ENCODE results near the gene APLP1.

Gene APLP1

DNA sequence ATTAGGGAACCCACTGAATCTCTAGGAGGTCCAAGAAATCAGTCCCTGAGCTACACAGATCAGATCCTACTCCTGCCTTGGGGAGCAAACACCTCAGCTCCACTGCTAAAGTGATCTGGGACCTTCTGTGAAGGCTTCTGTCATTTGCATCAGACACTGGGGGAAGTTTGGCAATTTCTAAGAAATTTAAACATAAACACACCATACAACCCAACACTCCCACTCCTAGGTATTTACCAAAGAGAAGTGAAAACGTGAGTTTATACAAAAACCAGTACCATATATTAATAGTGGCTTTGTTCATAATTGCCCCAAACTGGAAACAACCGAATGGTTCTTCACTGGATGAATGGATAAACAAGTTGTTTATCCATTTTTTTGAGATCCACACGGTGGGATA lies 47.1 kb downstream of the APLP1 start:
- H3K27ac ChIP-seq = no peak overlapping the region
- TF ChIP-seq, protein P1, sequence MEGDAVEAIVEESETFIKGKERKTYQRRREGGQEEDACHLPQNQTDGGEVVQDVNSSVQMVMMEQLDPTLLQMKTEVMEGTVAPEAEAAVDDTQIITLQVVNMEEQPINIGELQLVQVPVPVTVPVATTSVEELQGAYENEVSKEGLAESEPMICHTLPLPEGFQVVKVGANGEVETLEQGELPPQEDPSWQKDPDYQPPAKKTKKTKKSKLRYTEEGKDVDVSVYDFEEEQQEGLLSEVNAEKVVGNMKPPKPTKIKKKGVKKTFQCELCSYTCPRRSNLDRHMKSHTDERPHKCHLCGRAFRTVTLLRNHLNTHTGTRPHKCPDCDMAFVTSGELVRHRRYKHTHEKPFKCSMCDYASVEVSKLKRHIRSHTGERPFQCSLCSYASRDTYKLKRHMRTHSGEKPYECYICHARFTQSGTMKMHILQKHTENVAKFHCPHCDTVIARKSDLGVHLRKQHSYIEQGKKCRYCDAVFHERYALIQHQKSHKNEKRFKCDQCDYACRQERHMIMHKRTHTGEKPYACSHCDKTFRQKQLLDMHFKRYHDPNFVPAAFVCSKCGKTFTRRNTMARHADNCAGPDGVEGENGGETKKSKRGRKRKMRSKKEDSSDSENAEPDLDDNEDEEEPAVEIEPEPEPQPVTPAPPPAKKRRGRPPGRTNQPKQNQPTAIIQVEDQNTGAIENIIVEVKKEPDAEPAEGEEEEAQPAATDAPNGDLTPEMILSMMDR (conservative IDR thresholded peaks at IDR 0.05; ENCODE audit: low read depth) = no peak
- ChIA-PET POLR2A (ENCODE audit: low non-redundant PET) (no interaction called here), CTCF (no interaction called here)
- DNase-seq (ENCODE audit: low spot score) = no peak

DNA sequence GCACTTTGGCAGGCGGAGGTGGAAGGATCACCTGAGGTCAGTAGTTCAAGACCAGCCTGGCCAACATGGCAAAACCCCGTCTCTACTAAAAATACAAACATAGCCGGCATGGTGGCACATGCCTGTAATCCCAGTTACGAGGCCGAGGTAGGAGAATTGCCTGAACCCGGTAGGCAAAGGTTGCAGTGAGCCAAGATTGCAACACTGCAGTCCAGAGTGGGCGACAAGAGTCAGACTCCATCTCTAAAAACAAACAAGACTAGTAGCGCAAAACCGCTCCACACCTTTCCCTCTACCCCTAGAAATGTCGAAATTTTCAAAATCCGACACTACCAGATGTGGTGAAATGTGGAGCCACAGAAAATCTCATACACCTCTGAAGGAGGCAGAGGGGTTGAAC lies 50.9 kb downstream of the APLP1 start:
- CTCF ChIA-PET = interaction anchor here (0.6 kb wide), 1 partner anchor 12 kb away, joined by 4 read pairs; no protein-coding TSS in a partner anchor
- POLR2A ChIA-PET (ENCODE audit: low non-redundant PET) = no interaction called here
- no peak overlapping the region for H3K27ac ChIP-seq
- TF ChIP-seq, protein P1 (conservative IDR thresholded peaks at IDR 0.05; ENCODE audit: low read depth) = no peak
- no peak for DNase-seq (ENCODE audit: low spot score)

DNA sequence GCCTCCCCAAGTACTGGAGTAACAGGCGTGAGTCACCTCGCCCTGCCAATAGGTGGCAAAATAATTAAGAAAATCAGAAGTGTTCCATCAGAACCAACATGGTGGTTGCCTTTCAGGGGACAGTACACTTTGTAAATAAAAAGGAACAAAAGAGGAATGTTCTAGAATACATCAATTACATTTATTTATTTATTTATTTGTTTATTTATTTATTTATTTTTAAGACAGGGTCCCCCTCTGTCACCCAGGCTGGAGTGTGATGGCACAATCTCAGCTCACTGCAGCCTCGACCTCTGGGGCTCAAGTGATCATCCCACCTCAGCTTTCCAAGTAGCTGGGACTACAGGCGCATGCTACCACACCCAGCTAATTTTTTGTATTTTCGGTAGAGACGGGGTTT lies 52.6 kb downstream of the APLP1 start:
- TF ChIP-seq, protein P1 (conservative IDR thresholded peaks at IDR 0.05; ENCODE audit: low read depth) = no peak
- no peak for DNase-seq (ENCODE audit: low spot score)
- POLR2A ChIA-PET (ENCODE audit: low non-redundant PET) = no interaction called here
- CTCF ChIA-PET = no interaction called here
- no peak overlapping the region for H3K27ac ChIP-seq

DNA sequence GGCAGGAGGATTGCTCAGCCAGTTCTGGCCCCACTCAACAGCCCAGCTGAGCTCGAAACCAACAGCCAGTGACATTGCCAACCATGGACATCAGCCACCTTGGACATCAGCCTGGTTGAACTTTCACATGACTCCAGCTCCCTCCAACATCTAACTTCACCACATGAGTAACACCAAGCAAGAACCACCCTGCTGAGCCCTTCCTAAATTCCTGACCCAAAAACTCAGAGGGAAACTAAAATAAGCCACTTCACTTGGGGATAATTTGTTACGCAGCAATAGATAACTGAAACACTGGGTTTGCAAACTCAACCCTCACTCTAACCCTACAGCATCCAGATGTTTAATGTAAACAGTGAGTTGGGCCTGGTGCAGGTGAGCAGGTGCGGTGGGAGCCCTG lies 57.1 kb downstream of the APLP1 start:
- no peak overlapping the region for H3K27ac ChIP-seq
- ChIA-PET POLR2A (ENCODE audit: low non-redundant PET) (no interaction called here), CTCF (interaction anchor here (0.6 kb wide), 1 partner anchor 72 kb away, joined by 4 read pairs; no protein-coding TSS in a partner anchor)
- no peak for DNase-seq (ENCODE audit: low spot score)
- TF ChIP-seq, protein P1 (conservative IDR thresholded peaks at IDR 0.05; ENCODE audit: low read depth) = no peak

DNA sequence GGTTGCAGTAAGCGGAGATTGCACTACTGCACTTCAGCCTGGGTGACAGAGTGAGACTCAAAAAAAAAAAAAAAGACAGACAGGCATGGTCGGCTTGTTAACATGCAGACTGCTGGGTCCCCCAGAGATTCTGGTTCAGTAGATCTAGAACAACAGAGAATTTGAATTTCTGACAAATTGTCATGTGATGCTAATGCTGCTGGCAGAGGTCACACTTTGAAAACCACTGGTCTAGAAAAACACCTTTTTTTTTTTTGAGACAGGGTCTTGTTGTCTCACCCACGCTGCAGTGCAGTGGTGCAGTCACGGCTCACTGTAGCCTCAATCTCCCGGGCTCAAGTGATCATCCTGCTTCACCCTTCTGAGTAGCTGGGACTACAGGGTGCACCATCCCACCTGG lies 60.1 kb downstream of the APLP1 start:
- no peak for DNase-seq (ENCODE audit: low spot score)
- CTCF ChIA-PET = no interaction called here
- POLR2A ChIA-PET (ENCODE audit: low non-redundant PET) = no interaction called here

More for the DNA sequence above, 60.1 kb downstream of the APLP1 start:
- TF ChIP-seq, protein P1 (conservative IDR thresholded peaks at IDR 0.05; ENCODE audit: low read depth) = no peak
- no peak overlapping the region for H3K27ac ChIP-seq

Data from RWPE1 (cell line).